ENCODE results near the gene RRP12.

The RRP12 gene

DNA sequence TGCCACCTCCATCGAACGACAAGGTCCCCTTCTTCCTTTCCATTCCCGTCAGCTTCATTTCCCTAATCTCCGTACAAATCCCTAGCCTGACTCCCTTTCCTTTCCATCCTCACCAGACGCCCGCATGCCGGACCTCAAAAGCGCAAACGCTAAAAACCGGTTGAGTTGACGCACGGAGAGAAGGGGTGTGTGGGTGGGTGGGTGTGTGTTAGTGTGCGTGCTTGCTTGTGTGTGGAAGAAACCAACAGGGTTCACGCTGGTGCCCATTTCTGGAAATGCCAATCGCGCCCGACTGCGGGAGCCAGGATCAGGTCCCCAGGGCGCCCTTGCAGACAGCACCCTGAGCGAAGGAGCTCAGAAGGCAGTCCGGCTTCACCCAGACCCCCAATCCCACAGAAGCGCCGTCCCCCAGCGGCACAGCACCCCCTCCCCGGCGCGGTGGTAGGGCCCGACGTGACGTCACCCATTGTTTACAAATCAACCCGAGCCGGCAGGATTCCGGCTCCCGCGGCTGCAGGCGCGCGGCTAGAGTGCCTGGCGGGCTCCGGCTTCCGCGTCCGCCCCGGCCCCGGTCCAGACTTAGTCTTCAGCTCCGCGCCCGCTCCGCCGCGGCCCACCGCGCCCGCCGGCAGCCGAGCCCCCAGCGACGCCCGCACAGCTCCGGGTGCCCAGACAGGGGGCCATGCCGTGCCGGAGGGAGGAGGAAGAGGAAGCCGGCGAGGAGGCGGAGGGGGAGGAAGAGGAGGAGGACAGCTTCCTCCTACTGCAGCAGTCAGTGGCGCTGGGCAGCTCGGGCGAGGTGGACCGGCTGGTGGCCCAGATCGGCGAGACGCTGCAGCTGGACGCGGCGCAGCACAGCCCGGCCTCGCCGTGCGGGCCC lies 82.1 kb downstream of the RRP12 start, which contains the start of gene FRAT1:
Gene FRAT1 (plus strand): TSS at position 500 of the 880 bp plus-strand sequence. CDS start 183 bp downstream, at position 683.
- DNase-seq (ENCODE audit: low read depth, low spot score): no peak
- peaks cover 9% of the 10 kb centered on the region; the same call in 1 of the 2 replicates for H3K27me3 ChIP-seq (ENCODE audit: control insufficient read depth, insufficient read depth, low read length)
- no peaks in the 10 kb centered on the region for H3K9me3 ChIP-seq (ENCODE audit: control insufficient read depth, insufficient read depth, low read length)
- H3K4me1 ChIP-seq (ENCODE audit: control insufficient read depth, insufficient read depth, low read length): peaks cover 4% of the 10 kb centered on the region; the same call in 1 of the 2 replicates
- H3K27ac ChIP-seq (ENCODE audit: low read length): no peak within 1 kb of the TSS
- H3K4me3 ChIP-seq (ENCODE audit: low read length): peak within 1 kb of the TSS; percentile 83
- no peaks in the 10 kb centered on the region for H3K36me3 ChIP-seq (ENCODE audit: control insufficient read depth, insufficient read depth, low read length)
- no CpG with 5 or more reads among the region's 79 CpGs for WGBS (ENCODE audit: insufficient coverage, insufficient read length)

DNA sequence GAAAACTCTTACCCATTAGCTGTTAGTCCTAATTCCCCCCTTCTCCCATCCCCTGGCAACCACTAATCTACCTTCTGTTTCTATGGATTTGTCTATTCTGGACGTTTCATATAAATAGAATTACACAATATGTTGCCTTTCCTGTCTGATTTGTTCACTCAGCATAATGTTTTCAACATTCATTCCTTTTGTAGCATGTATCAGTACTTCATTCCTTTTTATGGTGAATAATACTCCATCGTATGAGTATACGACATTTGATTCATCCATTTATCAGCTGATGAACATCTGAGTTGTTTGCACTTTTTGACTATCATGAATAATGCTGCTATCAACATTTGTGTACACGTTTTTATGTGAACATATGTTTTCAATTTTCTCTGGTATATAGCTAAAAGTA lies 86.5 kb downstream of the RRP12 start:
- WGBS (ENCODE audit: insufficient coverage, insufficient read length): no CpG with 5 or more reads among the region's 4 CpGs
- H3K4me3 ChIP-seq (ENCODE audit: low read length): no peak overlapping the region
- no peak overlapping the region for H3K27ac ChIP-seq (ENCODE audit: low read length)
- H3K27me3 ChIP-seq (ENCODE audit: control insufficient read depth, insufficient read depth, low read length): no peaks in the 10 kb centered on the region
- no peak for DNase-seq (ENCODE audit: low read depth, low spot score)
- no peaks in the 10 kb centered on the region for H3K36me3 ChIP-seq (ENCODE audit: control insufficient read depth, insufficient read depth, low read length)
- H3K9me3 ChIP-seq (ENCODE audit: control insufficient read depth, insufficient read depth, low read length): no peaks in the 10 kb centered on the region
- peaks cover 2% of the 10 kb centered on the region; the same call in 1 of the 2 replicates for H3K4me1 ChIP-seq (ENCODE audit: control insufficient read depth, insufficient read depth, low read length)

- no peak for DNase-seq (ENCODE audit: low read depth, low spot score)
- no peaks in the 10 kb centered on the region for H3K9me3 ChIP-seq (ENCODE audit: control insufficient read depth, insufficient read depth, low read length)
- no peaks in the 10 kb centered on the region for H3K27me3 ChIP-seq (ENCODE audit: control insufficient read depth, insufficient read depth, low read length)
- H3K4me3 ChIP-seq (ENCODE audit: low read length): no peak overlapping the region
- WGBS (ENCODE audit: insufficient coverage, insufficient read length): no CpG with 5 or more reads among the region's 6 CpGs
- H3K27ac ChIP-seq (ENCODE audit: low read length): no peak overlapping the region
- no peaks in the 10 kb centered on the region for H3K36me3 ChIP-seq (ENCODE audit: control insufficient read depth, insufficient read depth, low read length)
- no peaks in the 10 kb centered on the region for H3K4me1 ChIP-seq (ENCODE audit: control insufficient read depth, insufficient read depth, low read length)
Observed at GRCh38 chr10:97312897-97313296, 88.2 kb downstream of the RRP12 start.

DNA sequence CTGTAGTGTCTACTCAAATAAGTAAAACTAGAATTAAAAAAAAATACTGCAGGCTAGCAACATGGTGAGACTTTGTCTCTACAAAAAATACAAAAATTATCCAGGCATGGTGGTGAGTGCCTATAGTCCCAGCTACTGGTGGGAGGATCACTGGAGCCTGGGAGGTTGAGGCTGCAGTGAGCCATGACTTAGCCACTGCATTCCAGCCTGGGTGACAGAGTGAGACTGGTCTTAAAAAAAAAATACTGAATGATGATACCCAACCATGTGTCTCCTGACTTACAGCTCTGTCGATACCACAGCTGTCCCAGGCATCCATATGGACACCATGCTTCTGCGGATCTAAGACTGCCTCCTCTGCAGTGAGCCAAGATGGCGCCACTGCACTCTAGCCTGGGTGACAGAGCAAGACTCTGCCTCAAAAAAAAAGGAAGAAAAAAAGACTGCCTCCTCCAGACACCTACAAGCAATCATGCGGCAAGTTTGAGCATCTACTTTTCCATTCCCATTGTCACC lies 90.0 kb downstream of the RRP12 start:
- no peak overlapping the region for H3K27ac ChIP-seq (ENCODE audit: low read length)
- no peaks in the 10 kb centered on the region for H3K4me1 ChIP-seq (ENCODE audit: control insufficient read depth, insufficient read depth, low read length)
- no peaks in the 10 kb centered on the region for H3K27me3 ChIP-seq (ENCODE audit: control insufficient read depth, insufficient read depth, low read length)
- DNase-seq (ENCODE audit: low read depth, low spot score): no peak
- no peaks in the 10 kb centered on the region for H3K36me3 ChIP-seq (ENCODE audit: control insufficient read depth, insufficient read depth, low read length)
- WGBS (ENCODE audit: insufficient coverage, insufficient read length): no CpG with 5 or more reads among the region's 4 CpGs
- H3K4me3 ChIP-seq (ENCODE audit: low read length): no peak overlapping the region
- H3K9me3 ChIP-seq (ENCODE audit: control insufficient read depth, insufficient read depth, low read length): no peaks in the 10 kb centered on the region

- Histone ChIP-seq H3K4me1 (ENCODE audit: control insufficient read depth, insufficient read depth, low read length) (no peaks in the 10 kb centered on the region), H3K27me3 (ENCODE audit: control insufficient read depth, insufficient read depth, low read length) (no peaks in the 10 kb centered on the region), H3K36me3 (ENCODE audit: control insufficient read depth, insufficient read depth, low read length) (no peaks in the 10 kb centered on the region), H3K27ac (ENCODE audit: low read length) (no peak overlapping the region), H3K4me3 (ENCODE audit: low read length) (no peak overlapping the region), H3K9me3 (ENCODE audit: control insufficient read depth, insufficient read depth, low read length) (no peaks in the 10 kb centered on the region)
- WGBS (ENCODE audit: insufficient coverage, insufficient read length): no CpG with 5 or more reads among the region's 10 CpGs
- no peak for DNase-seq (ENCODE audit: low read depth, low spot score)
Observed at GRCh38 chr10:97307866-97308780, 93.0 kb downstream of the RRP12 start.

- Histone ChIP-seq H3K4me1 (ENCODE audit: control insufficient read depth, insufficient read depth, low read length) (no peaks in the 10 kb centered on the region), H3K27ac (ENCODE audit: low read length) (no peak overlapping the region), H3K9me3 (ENCODE audit: control insufficient read depth, insufficient read depth, low read length) (no peaks in the 10 kb centered on the region), H3K27me3 (ENCODE audit: control insufficient read depth, insufficient read depth, low read length) (no peaks in the 10 kb centered on the region), H3K36me3 (ENCODE audit: control insufficient read depth, insufficient read depth, low read length) (no peaks in the 10 kb centered on the region), H3K4me3 (ENCODE audit: low read length) (no peak overlapping the region)
- WGBS (ENCODE audit: insufficient coverage, insufficient read length): no CpG with 5 or more reads among the region's 1 CpG
- DNase-seq (ENCODE audit: low read depth, low spot score): no peak
Observed at GRCh38 chr10:97307441-97307840, 93.7 kb downstream of the RRP12 start.
